NCI-H1417 treated with DMSO at 0.1 percent for 48 hours (cell line): ENCODE data around the gene INPP4A.

Experiments
- DNase-seq: peaks from one replicate; lab custom pipeline; 2025; lab: John Stamatoyannopoulos, UW

The INPP4A gene

GRCh38 chr2:98460573-98461497 is 16.2 kb downstream of the INPP4A start:
- DNase-seq = no peak

DNA sequence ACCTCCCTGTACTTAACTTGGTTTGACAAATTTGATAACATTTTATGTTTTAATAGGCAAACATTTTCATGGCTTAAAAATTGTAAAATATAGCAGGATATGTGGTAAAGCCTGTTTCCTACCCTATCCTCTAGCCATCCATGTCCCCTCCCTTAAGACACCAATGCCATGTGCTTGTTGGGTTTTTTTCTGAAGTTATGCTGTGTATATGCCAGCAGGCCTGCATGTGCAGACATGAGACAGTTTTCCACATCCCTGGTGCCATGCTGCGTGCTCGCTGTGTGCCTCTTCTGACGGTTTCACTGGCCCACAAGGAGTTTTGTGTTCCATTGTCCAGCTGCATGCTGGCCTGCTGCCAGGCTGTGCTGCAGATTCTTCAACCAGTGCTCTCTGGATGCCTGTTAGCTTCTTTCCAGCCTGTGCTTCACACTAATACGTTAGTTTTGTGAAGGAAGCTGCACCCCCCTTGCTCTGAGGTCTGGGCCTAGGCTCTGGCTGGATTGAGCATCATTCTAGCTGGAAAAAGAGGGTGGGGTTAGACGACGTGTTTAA is 16.9 kb downstream of the INPP4A start:
- no peak for DNase-seq

GRCh38 chr2:98463081-98463481 is 18.4 kb downstream of the INPP4A start:
- no peak for DNase-seq

- no peak for DNase-seq
These were observed 18.9 kb downstream of the INPP4A start for GRCh38 chr2:98463551-98463971.

DNA sequence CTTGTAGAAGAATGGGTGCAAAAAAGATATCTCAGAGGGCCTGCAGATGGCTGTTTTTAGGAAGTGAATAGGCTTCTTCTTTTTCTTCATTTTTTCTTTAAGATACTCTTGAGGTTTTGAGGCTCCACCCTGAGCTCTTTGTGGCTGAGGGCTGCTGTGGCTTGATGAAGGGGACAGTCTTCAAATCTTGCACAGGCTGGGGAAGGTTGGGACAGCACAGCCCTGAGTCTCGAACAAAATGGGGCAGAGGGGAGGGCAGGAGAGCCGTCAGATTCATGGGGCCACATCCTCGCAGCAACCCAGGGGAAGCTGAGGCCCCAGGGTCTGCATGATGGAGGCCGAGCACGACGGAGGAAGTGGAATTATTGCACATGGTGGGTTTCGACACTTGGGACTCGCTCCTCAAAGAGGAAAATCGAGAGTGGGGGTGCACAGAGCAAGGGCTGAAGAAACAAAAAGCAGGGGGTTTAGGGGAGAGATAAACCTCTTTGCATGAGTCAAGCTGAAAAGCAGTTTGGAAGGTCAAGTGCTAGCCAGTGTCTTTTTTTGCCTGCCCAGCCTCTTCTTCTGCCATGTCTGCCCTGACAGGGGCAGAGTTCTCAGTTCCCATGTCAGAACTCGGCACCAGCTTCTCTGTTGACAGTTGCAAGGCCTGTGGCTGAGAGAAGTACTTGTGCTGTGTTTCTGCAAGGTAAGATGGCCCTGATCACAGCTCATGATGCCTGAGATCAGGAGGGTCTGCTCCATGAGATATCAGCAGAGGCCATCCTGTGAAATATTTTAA is 19.5 kb downstream of the INPP4A start:
- DNase-seq = no peak

DNA sequence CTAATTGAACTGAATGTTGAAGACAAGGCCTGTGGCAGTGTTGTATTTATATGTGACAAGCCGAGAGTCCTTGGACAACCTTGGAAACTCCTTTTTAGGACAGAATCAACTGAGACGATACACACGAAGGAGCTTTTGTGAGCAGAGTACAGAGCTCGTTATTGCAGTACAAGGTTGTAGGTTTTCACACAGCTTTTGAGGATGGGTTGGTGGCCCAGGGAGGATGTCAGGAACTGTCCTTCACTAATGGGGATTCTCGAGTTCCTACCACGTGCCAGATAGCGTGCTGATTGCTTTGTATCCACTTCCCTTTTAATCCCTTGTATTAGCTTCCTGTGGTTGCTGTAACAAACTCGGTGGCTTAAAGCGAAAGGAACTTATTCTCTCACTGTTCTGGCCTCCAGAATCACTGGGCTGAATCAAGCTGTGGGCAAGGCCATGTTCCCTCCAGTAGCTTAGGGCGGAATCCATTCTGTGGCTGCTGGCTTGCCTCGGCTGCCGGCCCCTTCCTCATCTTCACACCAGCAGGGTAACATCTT is 20.2 kb downstream of the INPP4A start:
- DNase-seq = no peak

DNA sequence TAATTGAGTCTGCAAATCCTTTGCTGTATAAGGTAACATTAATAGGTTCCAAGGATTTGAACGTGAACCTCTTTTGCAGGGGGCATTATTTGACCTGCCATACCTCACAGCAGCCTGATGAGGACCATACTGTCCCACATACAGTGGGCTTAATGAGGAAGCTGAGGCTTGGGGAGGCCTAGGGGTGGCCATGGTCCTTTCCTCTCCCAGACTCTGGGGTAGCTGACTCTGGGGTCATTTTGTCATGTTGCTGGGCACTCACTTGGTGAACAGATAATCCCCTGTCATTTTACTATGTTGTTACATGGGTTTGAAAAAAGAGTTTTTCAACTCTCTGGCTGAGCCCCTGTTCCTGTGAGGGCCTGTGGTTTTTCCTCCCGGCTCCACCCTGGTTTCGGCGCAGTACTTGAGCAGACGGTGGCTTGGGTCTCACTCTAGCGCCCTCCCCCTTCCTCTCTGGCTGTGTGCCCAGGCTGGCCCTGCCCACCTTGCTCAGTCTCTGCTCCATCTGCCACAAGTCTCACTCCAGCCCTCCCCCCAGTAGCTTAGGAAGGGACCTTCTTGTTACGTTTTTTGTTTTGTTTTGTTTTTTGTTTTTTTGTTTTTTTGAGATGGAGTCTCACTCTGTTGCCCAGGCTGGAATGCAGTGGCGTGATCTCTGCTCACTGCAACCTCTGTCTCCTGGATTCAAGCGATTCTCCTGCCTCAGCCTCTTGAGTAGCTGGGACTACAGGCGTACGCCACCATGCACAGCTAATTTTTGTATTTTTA is 21.0 kb downstream of the INPP4A start:
- DNase-seq = no peak

DNA sequence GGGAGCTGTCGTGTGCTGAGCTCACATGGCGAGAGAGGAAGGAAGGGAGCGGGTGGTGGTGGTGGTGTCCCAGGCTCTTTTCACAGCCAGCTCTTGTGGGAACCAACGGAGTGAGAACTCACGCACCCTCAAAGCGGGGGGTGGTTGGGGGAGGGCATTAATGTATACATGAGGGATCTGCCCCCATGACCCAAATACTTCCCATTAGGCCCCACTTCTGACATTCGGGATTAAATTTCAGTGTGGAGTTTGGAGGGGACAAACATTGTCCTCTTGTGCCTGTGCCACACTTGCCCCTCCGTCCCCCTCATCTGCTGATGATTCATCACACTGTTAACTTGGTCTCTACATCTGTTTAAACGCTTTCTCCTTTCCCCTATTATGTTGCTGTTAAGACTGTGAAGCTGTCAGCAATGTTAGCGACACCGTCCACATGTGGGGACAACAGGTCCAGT is 22.5 kb downstream of the INPP4A start:
- DNase-seq = no peak

- no peak for DNase-seq
These were observed 23.0 kb downstream of the INPP4A start for GRCh38 chr2:98467652-98468051.

- no peak for DNase-seq
These were observed 24.1 kb downstream of the INPP4A start for GRCh38 chr2:98468621-98469236.

GRCh38 chr2:98469862-98470544 is 25.3 kb downstream of the INPP4A start:
- DNase-seq = no peak

GRCh38 chr2:98470851-98471255 is 26.2 kb downstream of the INPP4A start:
- no peak for DNase-seq

GRCh38 chr2:98471402-98472131 is 26.9 kb downstream of the INPP4A start:
- DNase-seq = no peak

- no peak for DNase-seq
These were observed 27.5 kb downstream of the INPP4A start for GRCh38 chr2:98472132-98472650.

DNA sequence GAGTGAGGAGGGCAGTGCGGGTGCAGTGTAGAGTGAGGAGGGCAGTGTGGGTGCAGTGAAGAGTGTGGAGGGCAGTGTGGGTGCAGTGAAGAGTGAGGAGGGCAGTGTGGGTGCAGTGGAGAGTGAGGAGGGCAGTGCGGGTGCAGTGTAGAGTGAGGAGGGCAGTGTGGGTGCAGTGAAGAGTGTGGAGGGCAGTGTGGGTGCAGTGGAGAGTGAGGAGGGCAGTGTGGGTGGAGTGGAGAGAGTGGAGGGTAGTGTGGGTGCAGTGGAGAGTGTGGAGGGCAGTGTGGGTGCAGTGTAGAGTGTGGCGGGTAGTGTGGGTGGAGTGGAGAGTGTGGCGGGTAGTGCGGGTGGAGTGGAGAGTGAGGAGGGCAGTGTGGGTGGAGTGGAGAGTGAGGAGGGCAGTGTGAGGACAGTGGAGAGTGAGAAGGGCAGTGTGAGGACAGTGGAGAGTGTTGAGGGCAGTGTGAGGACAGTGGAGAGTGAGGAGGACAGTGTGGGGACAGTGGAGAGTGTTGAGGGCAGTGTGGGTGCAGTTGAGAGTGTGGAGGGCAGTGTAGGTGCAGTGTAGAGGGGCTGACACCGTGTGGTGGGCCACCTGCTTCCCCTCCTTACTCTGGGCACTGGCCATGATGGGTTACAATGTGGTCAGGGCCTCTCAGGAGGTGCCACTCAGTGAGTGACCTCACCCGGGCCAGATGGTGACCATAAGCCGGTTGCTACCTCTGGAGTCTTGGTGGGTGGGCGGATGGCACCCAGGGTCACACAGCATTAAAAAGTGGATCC is 28.5 kb downstream of the INPP4A start:
- no peak for DNase-seq

DNA sequence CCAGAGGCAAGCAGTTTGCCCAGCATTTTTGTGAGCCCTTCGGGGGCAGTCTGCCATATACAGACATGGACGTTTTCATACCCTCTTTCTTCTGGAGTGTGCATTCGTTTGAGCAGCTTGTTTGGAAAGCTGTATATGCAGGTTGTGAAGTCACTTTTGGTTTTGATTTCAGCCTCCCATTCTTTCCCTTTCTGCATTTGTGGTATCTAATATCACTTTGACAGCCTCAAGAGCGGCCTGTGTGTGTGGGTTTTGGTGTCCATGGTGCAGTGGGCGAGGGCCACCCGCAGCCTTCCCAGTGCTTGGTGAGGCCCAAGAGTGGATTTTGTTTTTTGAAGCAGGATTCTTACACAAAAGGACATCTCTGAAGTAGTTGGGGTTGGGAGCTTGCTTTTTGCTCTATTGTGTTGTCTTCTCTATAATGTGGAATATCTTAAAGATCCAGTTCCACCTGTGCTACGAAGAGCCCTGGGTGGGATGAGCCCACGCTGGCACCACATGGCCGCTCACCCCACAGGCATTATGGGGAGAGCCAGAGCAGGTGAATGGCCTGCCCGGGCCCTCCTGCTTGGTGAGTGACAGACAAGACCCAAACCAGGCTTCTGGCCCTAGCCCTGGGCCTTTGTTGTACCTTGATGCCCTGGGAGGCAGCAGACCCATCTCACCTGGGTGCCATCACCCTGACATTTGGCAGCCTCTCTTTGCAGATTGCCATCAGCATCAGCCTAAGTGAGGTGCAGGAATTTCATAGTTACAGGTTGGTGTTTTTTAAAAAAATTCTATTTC is 29.5 kb downstream of the INPP4A start:
- DNase-seq = no peak

DNA sequence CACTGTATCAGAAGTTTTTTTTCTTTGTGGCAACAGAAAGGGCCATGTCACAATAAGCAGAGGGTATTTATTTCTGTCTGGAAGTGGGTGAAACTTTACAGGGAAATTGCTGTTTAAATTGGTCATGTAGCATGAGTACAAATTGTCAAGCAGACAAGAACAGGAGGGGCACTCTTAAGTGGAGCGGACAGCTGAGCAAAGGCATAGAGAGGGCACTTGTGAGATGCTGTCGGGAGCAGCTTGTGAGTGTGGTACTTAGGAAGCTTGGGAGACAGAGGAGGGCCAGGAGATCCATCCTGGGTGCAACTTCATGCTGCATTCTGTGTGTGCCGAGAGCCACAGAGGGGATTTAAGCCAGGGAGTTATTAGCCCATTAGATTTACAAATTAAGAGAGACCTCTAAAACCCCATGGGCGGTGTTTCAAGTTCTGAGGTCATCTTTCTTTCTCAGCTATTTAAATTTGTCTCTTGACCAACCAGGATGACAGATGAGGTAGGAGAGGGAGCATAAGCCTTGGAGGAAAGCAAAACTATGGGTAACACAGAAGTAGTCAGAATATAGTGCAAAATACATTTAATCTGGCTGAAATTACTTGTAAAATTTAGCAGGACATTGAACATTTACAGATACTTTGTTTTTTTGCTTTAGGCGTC is 30.4 kb downstream of the INPP4A start:
- no peak for DNase-seq
